ENCODE data around the gene PRKCA.

Gene PRKCA

GRCh38 chr17:66578781-66579489 is 276.5 kb downstream of the PRKCA start:
- no peak for DNase-seq (ENCODE audit: low spot score in 2 of 2)
- Histone ChIP-seq H3K4me3 (no peak overlapping the region), H3K4me1 (no peaks in the 10 kb centered on the region), H3K9me3 (no peaks in the 10 kb centered on the region), H3K27me3 (ENCODE audit: low read depth) (no peaks in the 10 kb centered on the region), H3K36me3 (replicated peaks) (no peaks in the 10 kb centered on the region)
- in situ Hi-C loops (cut with MboI; ENCODE audit: low sequenced_read_pairs): no loop called here

- Histone ChIP-seq H3K36me3 (replicated peaks) (no peaks in the 10 kb centered on the region), H3K4me1 (no peaks in the 10 kb centered on the region), H3K4me3 (no peak overlapping the region), H3K9me3 (no peaks in the 10 kb centered on the region), H3K27me3 (ENCODE audit: low read depth) (no peaks in the 10 kb centered on the region)
- in situ Hi-C loops (cut with MboI; ENCODE audit: low sequenced_read_pairs): no loop called here
- DNase-seq (ENCODE audit: low spot score in 2 of 2): no peak
Observed at GRCh38 chr17:66579556-66579955, 277.1 kb downstream of the PRKCA start.

GRCh38 chr17:66580184-66580955 is 278.0 kb downstream of the PRKCA start:
- no peaks in the 10 kb centered on the region for H3K9me3 ChIP-seq
- in situ Hi-C loops (cut with MboI; ENCODE audit: low sequenced_read_pairs): no loop called here
- no peaks in the 10 kb centered on the region for H3K4me1 ChIP-seq
- no peaks in the 10 kb centered on the region for H3K27me3 ChIP-seq (ENCODE audit: low read depth)
- no peaks in the 10 kb centered on the region for H3K36me3 ChIP-seq (replicated peaks)
- H3K4me3 ChIP-seq: no peak overlapping the region
- no peak for DNase-seq (ENCODE audit: low spot score in 2 of 2)

- Histone ChIP-seq H3K27me3 (ENCODE audit: low read depth) (no peaks in the 10 kb centered on the region), H3K4me1 (no peaks in the 10 kb centered on the region), H3K4me3 (no peak overlapping the region), H3K9me3 (no peaks in the 10 kb centered on the region), H3K36me3 (replicated peaks) (no peaks in the 10 kb centered on the region)
- no peak for DNase-seq (ENCODE audit: low spot score in 2 of 2)
- in situ Hi-C loops (cut with MboI; ENCODE audit: low sequenced_read_pairs): no loop called here
Observed at GRCh38 chr17:66580956-66581391, 278.6 kb downstream of the PRKCA start.

DNA sequence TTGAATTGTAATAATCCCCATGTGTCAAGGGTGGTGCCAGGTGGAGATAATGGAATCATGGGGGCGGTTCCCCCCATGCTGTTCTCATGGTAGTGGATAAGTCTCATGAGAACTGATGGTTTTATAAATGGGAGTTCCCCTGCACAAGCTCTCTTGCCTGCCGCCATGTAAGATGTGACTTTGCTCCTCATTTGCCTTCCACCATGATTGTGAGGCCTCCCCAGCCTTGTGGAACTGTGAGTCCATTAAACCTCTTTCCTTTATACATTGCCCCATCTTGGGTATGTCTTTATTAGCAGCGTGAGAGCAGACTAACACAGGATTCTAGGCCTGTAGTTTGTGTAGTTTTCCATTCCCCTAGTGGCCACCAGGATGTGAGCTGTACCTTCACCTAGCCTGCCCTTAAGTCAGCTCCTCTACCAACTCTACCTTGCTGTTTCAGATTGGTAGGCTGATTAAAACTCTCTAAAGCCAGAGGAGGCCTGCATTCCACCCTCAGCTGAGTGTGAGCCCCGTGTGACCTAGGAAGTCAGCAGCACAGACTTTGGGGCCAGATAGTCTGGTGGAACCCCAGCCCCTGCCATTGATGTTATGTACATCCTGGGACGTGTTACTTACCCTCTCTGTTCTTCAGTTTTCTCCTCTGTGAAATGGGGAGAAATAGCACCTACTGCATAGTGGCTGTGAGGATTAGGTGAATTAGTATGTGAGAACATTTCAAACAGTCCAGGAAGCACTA is 280.1 kb downstream of the PRKCA start:
- Histone ChIP-seq H3K27me3 (ENCODE audit: low read depth) (no peaks in the 10 kb centered on the region), H3K4me1 (no peaks in the 10 kb centered on the region), H3K4me3 (no peak overlapping the region), H3K36me3 (replicated peaks) (no peaks in the 10 kb centered on the region), H3K9me3 (no peaks in the 10 kb centered on the region)
- in situ Hi-C loops (cut with MboI; ENCODE audit: low sequenced_read_pairs): no loop called here
- DNase-seq (ENCODE audit: low spot score in 2 of 2): no peak

- H3K27me3 ChIP-seq (ENCODE audit: low read depth): no peaks in the 10 kb centered on the region
- no peaks in the 10 kb centered on the region for H3K4me1 ChIP-seq
- no peaks in the 10 kb centered on the region for H3K36me3 ChIP-seq (replicated peaks)
- H3K9me3 ChIP-seq: no peaks in the 10 kb centered on the region
- no peak overlapping the region for H3K4me3 ChIP-seq
- no peak for DNase-seq (ENCODE audit: low spot score in 2 of 2)
- in situ Hi-C loops (cut with MboI; ENCODE audit: low sequenced_read_pairs): no loop called here
Observed at GRCh38 chr17:66583112-66583748, 280.8 kb downstream of the PRKCA start.

DNA sequence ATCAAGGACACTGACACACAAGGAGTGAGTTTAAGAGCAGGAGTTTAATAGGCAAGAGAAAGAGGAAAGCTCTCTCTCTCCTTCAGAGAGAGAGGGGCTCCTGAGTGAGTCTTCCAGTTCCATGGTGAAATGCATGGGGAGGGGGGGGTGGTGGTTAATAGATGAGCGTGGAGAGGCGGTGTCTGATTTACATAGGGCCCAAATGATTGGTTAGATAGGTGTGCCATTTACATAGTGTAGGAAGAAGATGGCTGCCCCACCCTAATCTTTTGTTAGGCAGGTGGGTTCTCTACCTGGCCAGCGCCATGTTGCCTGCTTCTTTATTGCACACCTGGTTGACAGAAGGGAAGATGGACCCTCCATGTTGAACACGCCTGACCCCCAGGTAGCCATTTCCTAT is 282.5 kb downstream of the PRKCA start:
- Histone ChIP-seq H3K27me3 (ENCODE audit: low read depth) (no peaks in the 10 kb centered on the region), H3K9me3 (no peaks in the 10 kb centered on the region), H3K4me1 (no peaks in the 10 kb centered on the region), H3K36me3 (replicated peaks) (no peaks in the 10 kb centered on the region), H3K4me3 (no peak overlapping the region)
- no peak for DNase-seq (ENCODE audit: low spot score in 2 of 2)
- in situ Hi-C loops (cut with MboI; ENCODE audit: low sequenced_read_pairs): no loop called here

GRCh38 chr17:66585472-66585871 is 283.1 kb downstream of the PRKCA start:
- DNase-seq (ENCODE audit: low spot score in 2 of 2): no peak
- Histone ChIP-seq H3K27me3 (ENCODE audit: low read depth) (no peaks in the 10 kb centered on the region), H3K36me3 (replicated peaks) (no peaks in the 10 kb centered on the region), H3K9me3 (no peaks in the 10 kb centered on the region), H3K4me1 (no peaks in the 10 kb centered on the region), H3K4me3 (no peak overlapping the region)
- in situ Hi-C loops (cut with MboI; ENCODE audit: low sequenced_read_pairs): no loop called here

- Histone ChIP-seq H3K4me1 (no peaks in the 10 kb centered on the region), H3K9me3 (no peaks in the 10 kb centered on the region), H3K36me3 (replicated peaks) (no peaks in the 10 kb centered on the region), H3K4me3 (no peak overlapping the region), H3K27me3 (ENCODE audit: low read depth) (no peaks in the 10 kb centered on the region)
- in situ Hi-C loops (cut with MboI; ENCODE audit: low sequenced_read_pairs): no loop called here
- DNase-seq (ENCODE audit: low spot score in 2 of 2): no peak
Observed at GRCh38 chr17:66589892-66590291, 287.5 kb downstream of the PRKCA start.

- H3K4me1 ChIP-seq: no peaks in the 10 kb centered on the region
- no peaks in the 10 kb centered on the region for H3K36me3 ChIP-seq (replicated peaks)
- no peaks in the 10 kb centered on the region for H3K9me3 ChIP-seq
- no peak overlapping the region for H3K4me3 ChIP-seq
- no peak for DNase-seq (ENCODE audit: low spot score in 2 of 2)
- in situ Hi-C loops (cut with MboI; ENCODE audit: low sequenced_read_pairs): no loop called here
- H3K27me3 ChIP-seq (ENCODE audit: low read depth): no peaks in the 10 kb centered on the region
Observed at GRCh38 chr17:66593116-66593515, 290.7 kb downstream of the PRKCA start.

DNA sequence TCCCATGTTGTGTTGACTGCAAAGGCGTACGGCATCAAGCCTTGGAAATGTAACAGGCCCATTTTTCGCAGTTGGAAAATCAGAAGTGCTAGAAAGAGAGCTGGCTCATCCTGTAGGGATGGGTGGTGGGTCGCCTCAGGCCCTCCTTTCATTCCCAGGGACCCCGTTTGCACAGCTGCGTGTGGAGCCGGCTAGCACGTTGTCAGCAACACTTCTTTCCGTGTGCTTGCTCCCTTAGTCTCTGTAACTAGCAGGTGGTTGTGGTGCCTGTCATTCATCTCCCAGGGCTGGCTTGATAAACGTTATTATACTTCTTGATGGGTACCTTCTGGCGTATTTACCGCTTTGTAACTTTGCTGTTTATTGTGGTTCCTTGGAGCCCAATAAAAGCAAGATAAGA is 293.5 kb downstream of the PRKCA start:
- no peaks in the 10 kb centered on the region for H3K27me3 ChIP-seq (ENCODE audit: low read depth)
- DNase-seq (ENCODE audit: low spot score in 2 of 2): no peak
- in situ Hi-C loops (cut with MboI; ENCODE audit: low sequenced_read_pairs): no loop called here
- H3K9me3 ChIP-seq: no peaks in the 10 kb centered on the region
- H3K4me1 ChIP-seq: no peaks in the 10 kb centered on the region
- no peak overlapping the region for H3K4me3 ChIP-seq
- H3K36me3 ChIP-seq (replicated peaks): no peaks in the 10 kb centered on the region

DNA sequence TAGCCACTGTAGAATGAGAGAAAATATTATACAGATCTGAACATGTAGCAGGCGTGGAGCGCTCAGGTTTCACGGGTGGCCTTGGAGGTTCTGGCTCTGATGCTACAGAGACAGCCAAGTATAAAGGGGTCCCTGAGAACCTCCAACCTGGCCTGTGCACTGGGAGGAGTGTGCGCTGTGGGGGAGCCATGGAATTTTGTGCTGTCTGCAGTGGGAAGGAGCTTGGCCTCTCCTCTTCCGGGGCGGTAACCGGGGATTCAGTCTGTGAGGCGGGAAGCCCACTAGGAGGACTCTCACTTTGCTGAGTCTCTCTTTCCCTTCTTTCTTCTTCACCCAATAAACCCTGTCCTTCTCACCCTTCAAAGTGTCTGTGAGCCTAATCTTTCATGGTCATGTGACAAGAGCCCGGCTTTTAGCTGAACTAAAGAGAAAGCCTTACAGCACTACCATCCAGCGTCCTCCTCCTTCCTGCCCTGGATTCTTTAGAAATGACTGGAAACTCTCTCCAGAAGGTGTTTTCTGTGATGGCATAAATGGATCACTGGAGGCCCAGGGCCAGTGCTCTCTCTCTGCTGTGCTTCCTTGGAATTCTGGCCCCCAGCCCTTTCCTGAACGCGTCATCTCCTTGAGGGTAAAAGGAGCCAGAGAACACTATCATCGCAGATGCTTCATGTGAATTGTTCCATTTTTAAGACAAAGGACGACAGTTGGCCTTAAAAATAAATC is 300.4 kb downstream of the PRKCA start:
- H3K4me1 ChIP-seq: no peaks in the 10 kb centered on the region
- H3K4me3 ChIP-seq: no peak overlapping the region
- no peaks in the 10 kb centered on the region for H3K9me3 ChIP-seq
- no peaks in the 10 kb centered on the region for H3K36me3 ChIP-seq (replicated peaks)
- in situ Hi-C loops (cut with MboI; ENCODE audit: low sequenced_read_pairs): no loop called here
- H3K27me3 ChIP-seq (ENCODE audit: low read depth): no peaks in the 10 kb centered on the region
- DNase-seq (ENCODE audit: low spot score in 2 of 2): no peak

DNA sequence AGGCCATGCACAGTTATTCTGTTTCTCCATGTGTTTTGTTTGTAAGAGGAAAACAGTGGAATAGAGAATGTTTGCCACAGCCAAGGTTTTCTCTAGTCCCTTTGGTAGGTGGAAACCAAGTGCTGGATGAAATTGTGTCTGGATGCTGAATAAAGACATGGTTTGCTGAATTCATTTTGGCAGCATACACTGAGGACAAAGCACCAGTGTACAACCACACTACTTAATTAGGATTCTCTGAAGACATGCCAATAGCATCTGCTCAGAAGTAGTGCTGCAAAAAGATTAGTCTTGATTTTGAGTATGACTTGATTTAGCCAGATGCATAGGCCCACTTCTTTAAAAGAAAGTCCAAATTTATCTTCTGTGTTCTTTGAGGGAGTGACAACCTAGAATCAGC is 302.0 kb downstream of the PRKCA start:
- in situ Hi-C loops (cut with MboI; ENCODE audit: low sequenced_read_pairs): no loop called here
- no peaks in the 10 kb centered on the region for H3K36me3 ChIP-seq (replicated peaks)
- H3K4me1 ChIP-seq: no peaks in the 10 kb centered on the region
- no peaks in the 10 kb centered on the region for H3K27me3 ChIP-seq (ENCODE audit: low read depth)
- no peak overlapping the region for H3K4me3 ChIP-seq
- no peak for DNase-seq (ENCODE audit: low spot score in 2 of 2)
- H3K9me3 ChIP-seq: no peaks in the 10 kb centered on the region
